Measurements from ENCODE around the gene LGMN. TPM values are rescaled to one million over a fixed set of nuclear protein-coding genes. Genes with fewer than 3 reads are reported as not detected.

LGMN gene
- total and polyA plus RNA-seq, 9 of the 15 experiments (the other 6 are each of a cell fraction or from before 2014, with no cell fraction given) = 0.05 to 1.4 (median 0.43) TPM; not detected in 2

GRCh38 chr14:92783813-92784431, 35.5 kb upstream of the LGMN start (continued):
- TF ChIP-seq MCM7 (IDR thresholded peaks at IDR 0.05) (no peak), RBFOX2 (IDR thresholded peaks at IDR 0.05; ENCODE audit: low read depth, low read length) (no peak), FOXK1 (CRISPR knock-in tag; IDR thresholded peaks at IDR 0.05; ENCODE audit: borderline replicate concordance) (no peak), HBP1 (CRISPR knock-in tag; IDR thresholded peaks at IDR 0.05) (no peak), NEUROD1 (IDR thresholded peaks at IDR 0.05; ENCODE audit: borderline replicate concordance, low read depth, low read length, partially characterized antibody) (no peak), BRCA1 (IDR thresholded peaks at IDR 0.05) (no peak), BRCA1 (CRISPR knock-in tag; IDR thresholded peaks at IDR 0.05) (no peak), ARNT (IDR thresholded peaks at IDR 0.05) (no peak), SAFB (IDR thresholded peaks at IDR 0.05; ENCODE audit: borderline replicate concordance, low read depth, low read length) (no peak), MAFG (tag; conservative IDR thresholded peaks at IDR 0.05) (no peak), ERF (CRISPR knock-in tag; IDR thresholded peaks at IDR 0.05) (no peak), ZNF184 (CRISPR knock-in tag; IDR thresholded peaks at IDR 0.05) (no peak), PHF20 (IDR thresholded peaks at IDR 0.05; ENCODE audit: partially characterized antibody) (no peak)
- TF ChIP-seq, protein P1, sequence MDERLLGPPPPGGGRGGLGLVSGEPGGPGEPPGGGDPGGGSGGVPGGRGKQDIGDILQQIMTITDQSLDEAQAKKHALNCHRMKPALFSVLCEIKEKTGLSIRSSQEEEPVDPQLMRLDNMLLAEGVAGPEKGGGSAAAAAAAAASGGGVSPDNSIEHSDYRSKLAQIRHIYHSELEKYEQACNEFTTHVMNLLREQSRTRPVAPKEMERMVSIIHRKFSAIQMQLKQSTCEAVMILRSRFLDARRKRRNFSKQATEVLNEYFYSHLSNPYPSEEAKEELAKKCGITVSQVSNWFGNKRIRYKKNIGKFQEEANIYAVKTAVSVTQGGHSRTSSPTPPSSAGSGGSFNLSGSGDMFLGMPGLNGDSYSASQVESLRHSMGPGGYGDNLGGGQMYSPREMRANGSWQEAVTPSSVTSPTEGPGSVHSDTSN (CRISPR knock-in tag; IDR thresholded peaks at IDR 0.05; ENCODE audit: low read depth) = no peak
- TF ChIP-seq, protein P1 (tag; conservative IDR thresholded peaks at IDR 0.05; ENCODE audit: low read depth) = 0 out of 2 replicates have a peak, but pooled peaks have one; percentile 10
